HUDEP-2 (cell line): ENCODE results near the gene PTPN4.
A peak's percentile ranks its signal among the peaks of the same experiment; 100 is the strongest.

ENCODE experiments used
- DNase-seq, 76 experiments: peaks; one replicate each; lab custom pipeline; 2025; ENCODE audit not compliant: unreplicated experiment in 76 of 76; lab: John Stamatoyannopoulos, UW

PTPN4 gene

DNA sequence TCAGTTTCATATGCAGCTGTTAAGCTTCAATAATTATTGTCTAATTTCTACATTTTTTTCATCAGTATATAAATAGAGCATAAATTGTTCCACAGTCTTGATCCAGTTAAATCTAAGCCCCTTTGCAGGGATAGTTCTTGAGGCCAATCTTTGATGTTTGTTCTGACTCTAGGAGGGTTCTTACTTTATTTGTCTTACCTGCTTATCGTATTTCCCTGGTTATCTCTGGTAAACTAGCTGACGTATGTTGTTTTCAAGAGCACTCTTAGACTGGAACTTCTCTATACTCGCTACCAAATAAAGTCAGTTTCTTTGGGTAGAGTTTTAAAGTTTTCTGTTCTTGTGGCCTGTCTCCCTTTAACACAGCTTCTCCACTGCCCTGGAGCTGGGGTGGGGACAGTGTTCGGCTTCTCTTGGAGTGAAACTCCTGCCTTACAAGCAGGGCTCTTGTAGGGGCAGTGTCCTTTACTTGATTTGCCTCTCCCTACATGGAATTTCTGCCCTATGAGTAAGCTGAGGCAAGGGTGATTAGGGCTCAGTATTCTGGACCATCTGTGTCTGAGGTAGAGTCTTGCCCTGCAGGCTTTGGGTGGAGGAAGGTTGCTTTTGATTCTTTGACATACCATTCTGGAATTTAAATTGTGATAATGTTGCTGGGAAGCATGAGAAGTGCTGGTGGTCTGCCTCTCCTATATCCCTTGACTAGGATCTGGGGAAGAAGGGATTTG, 90.3 kb downstream of the PTPN4 start:
- DNase-seq: no peak

DNA sequence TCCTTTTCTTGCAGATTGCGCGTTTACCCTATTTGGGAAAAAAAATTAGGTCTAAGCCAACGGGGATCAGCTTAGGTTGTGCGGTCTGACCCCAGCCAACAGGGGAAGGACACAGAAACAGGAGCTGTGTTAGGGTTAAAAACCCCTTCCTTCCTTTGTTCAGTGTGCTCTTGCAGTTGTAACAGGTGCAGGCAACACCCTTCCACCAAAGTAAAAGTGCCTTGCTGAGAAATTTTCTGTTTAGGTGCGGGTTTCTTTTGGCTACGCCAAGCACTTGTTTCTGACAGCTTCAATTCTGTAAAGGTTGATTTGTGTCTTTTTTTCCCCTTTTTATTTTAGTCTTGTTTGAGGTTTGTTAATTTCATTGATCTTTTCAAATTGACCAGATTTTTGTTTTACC, 92.5 kb downstream of the PTPN4 start:
- DNase-seq: no peak

- no peak for DNase-seq
Measured at GRCh38 chr2:119853777-119854399, 94.2 kb downstream of the PTPN4 start.

DNA sequence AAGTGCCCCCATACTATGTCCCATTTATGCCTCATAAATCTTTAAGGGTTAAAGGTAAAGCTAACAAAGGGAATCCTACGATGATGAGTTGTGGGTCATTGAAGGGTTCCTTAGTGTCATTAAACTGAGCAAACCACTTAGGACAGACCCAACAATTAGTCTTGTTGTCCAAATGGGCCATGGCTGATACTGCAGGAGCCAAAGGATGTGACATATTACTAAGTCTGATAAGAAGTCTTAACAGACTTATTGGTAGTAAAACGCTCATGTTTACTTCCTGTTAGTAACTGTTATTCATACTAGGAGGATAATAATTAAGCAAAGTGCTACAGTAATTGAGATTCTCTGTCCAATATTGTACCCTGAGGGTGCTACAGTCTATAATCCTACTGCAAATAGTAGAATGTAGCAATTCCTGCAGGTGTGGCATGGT, 96.8 kb downstream of the PTPN4 start:
- no peak for DNase-seq

GRCh38 chr2:119857742-119858141, 98.0 kb downstream of the PTPN4 start:
- DNase-seq: no peak

GRCh38 chr2:119859528-119859927, 99.8 kb downstream of the PTPN4 start:
- DNase-seq: no peak

GRCh38 chr2:119860924-119861323, 101.2 kb downstream of the PTPN4 start:
- no peak for DNase-seq

- no peak for DNase-seq
Measured at GRCh38 chr2:119862127-119862889, 102.6 kb downstream of the PTPN4 start.

- DNase-seq: peak in 4 of 76 experiments; percentile 1 to 21 (median 2)
Measured at GRCh38 chr2:119864318-119864717, 104.6 kb downstream of the PTPN4 start.

DNA sequence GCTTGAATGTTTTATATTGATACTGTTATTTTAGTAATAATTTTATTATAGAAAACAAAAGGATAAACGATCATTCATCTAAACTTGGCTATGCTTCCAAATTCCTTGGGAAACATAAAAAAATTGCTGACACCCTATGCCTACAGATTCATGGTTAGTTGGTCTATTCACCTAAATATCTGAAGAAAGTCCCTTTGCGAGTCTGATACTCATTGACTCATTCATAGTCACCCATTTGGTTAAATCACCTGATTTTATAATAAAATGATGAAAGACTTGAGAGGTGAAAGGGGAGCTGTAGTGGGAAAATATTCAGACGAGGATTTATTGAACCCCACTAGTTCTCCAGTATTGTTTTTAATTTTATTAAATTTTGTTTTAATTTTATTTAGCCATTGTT, 112.0 kb downstream of the PTPN4 start:
- no peak for DNase-seq

- no peak for DNase-seq
Measured at GRCh38 chr2:119873350-119874315, 113.9 kb downstream of the PTPN4 start.

- no peak for DNase-seq
Measured at GRCh38 chr2:119879502-119879901, 119.8 kb downstream of the PTPN4 start.

GRCh38 chr2:119888680-119889079, 129.0 kb downstream of the PTPN4 start:
- no peak for DNase-seq

GRCh38 chr2:119897736-119898395, 138.1 kb downstream of the PTPN4 start:
- DNase-seq: no peak

- no peak for DNase-seq
Measured at GRCh38 chr2:119901013-119901412, 141.3 kb downstream of the PTPN4 start.

DNA sequence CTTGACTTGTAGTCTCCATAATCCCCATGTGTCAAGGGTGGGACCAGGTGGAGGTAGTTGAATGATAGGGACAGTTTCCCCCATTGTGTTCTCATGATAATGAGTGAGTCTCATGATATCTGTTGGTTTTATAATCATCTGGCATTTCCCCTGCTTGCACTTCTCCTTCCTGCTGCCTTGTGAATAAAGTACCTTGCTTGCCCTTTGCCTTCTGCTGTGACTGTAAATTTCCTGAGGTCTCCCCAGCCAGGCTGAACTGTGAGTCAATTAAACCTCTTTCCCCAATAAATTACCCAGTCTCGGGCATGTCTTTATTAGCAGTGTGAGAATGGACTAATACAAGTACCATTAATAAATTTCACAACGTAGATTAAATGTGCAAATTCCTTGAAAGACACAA, 150.8 kb downstream of the PTPN4 start:
- no peak for DNase-seq

DNA sequence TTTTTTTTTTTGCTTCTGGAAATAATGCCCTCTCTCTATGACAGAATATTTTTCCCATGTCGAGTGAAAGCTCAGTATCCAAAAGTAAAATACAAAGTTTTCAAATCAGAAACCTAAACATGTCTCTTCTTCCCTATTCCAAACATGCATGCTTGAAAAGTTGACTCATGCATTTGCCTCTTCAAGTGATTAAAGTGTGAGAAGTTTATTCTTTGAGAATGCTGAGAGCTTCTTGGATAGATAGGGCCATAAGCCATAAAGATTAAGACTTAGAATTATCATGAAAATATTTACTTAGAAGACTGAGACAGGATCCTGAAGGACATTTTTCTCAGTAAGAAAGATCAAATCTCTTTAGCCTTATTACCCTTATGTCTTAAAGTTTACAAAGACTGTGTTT, 154.5 kb downstream of the PTPN4 start:
- DNase-seq: no peak

DNA sequence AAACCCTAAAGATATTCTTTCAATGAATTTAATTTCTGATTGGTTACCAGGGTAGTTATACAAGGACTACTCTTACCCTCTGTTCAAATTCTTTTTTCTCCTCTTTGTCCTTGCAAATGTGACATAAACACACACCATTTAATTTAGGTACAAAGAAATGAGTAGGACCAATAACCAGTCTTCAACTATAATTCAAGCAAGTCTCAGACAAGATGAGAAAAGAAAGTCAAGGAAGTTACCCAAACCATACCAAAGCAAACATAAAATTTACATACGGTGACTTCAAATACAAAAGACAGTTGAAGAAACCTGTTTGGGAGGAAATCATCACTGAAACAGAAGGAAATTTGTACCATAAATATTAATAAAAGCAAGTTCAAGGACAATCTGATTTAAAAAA, 162.1 kb downstream of the PTPN4 start:
- DNase-seq: no peak

DNA sequence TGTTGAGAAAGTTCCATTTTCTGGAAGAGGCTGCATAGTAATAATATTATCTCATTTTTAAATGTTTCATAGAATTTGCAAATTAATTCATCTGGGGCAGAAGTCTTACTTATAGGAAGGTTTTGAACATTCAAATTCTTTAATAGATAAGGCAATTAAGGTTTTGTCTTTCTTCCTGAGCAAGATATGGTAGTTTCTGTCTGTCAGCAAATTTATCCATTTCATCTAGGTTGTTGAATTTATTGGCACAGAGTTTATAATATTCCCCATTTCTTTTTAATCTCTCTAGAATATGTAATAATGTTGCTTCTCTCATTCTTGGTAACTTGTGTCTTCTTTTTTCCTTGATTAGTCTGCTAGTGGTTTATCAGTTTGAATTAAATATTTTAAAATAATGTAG, 163.0 kb downstream of the PTPN4 start:
- DNase-seq: no peak

GRCh38 chr2:119929537-119929936, 169.8 kb downstream of the PTPN4 start:
- DNase-seq: peak in 2 of 76 experiments; percentile 0 to 21
